ENCODE results near the gene ALDH3B1.

ALDH3B1 gene

GRCh38 chr11:68071281-68072048, 61.3 kb downstream of the ALDH3B1 start (continued):
- TF ChIP-seq POU6F1 (CRISPR knock-in tag; IDR thresholded peaks at IDR 0.05; ENCODE audit: borderline replicate concordance, low read depth) (no peak), ZNF70 (CRISPR knock-in tag; IDR thresholded peaks at IDR 0.05) (no peak), BACH2 (CRISPR knock-in tag; IDR thresholded peaks at IDR 0.05; ENCODE audit: borderline replicate concordance) (no peak), SNAI2 (CRISPR knock-in tag; IDR thresholded peaks at IDR 0.05) (no peak), PPARA (CRISPR knock-in tag; IDR thresholded peaks at IDR 0.05; ENCODE audit: borderline replicate concordance) (no peak), ZNF565 (CRISPR knock-in tag; conservative IDR thresholded peaks at IDR 0.05; ENCODE audit: low read depth) (no peak), GLIS3 (CRISPR knock-in tag; IDR thresholded peaks at IDR 0.05) (no peak)

- no peak for ATAC-seq
- TF ChIP-seq ZNF70 (CRISPR knock-in tag; IDR thresholded peaks at IDR 0.05), result no peak
- no peak for TF ChIP-seq ZNF8 (CRISPR knock-in tag; IDR thresholded peaks at IDR 0.05)
- TF ChIP-seq, protein P1, sequence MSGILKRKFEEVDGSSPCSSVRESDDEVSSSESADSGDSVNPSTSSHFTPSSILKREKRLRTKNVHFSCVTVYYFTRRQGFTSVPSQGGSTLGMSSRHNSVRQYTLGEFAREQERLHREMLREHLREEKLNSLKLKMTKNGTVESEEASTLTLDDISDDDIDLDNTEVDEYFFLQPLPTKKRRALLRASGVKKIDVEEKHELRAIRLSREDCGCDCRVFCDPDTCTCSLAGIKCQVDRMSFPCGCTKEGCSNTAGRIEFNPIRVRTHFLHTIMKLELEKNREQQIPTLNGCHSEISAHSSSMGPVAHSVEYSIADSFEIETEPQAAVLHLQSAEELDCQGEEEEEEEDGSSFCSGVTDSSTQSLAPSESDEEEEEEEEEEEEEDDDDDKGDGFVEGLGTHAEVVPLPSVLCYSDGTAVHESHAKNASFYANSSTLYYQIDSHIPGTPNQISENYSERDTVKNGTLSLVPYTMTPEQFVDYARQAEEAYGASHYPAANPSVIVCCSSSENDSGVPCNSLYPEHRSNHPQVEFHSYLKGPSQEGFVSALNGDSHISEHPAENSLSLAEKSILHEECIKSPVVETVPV (CRISPR knock-in tag; IDR thresholded peaks at IDR 0.05), result no peak
- TF ChIP-seq TCF4 (CRISPR knock-in tag; IDR thresholded peaks at IDR 0.05; ENCODE audit: borderline replicate concordance), result no peak
- no peak for TF ChIP-seq TSHZ2 (CRISPR knock-in tag; IDR thresholded peaks at IDR 0.05)
- no peak for TF ChIP-seq ZFP3 (CRISPR knock-in tag; IDR thresholded peaks at IDR 0.05)
- TF ChIP-seq BACH2 (CRISPR knock-in tag; IDR thresholded peaks at IDR 0.05; ENCODE audit: borderline replicate concordance), result no peak
- no peak for TF ChIP-seq OSR1 (CRISPR knock-in tag; IDR thresholded peaks at IDR 0.05)
- no peak for TF ChIP-seq ESRRG (CRISPR knock-in tag; IDR thresholded peaks at IDR 0.05)
- TF ChIP-seq POU6F1 (CRISPR knock-in tag; IDR thresholded peaks at IDR 0.05; ENCODE audit: borderline replicate concordance, low read depth), result no peak
- TF ChIP-seq ZNF565 (CRISPR knock-in tag; conservative IDR thresholded peaks at IDR 0.05; ENCODE audit: low read depth), result no peak
- TF ChIP-seq PATZ1 (CRISPR knock-in tag; IDR thresholded peaks at IDR 0.05; ENCODE audit: borderline replicate concordance), result no peak
- TF ChIP-seq ZFP30 (CRISPR knock-in tag; IDR thresholded peaks at IDR 0.05), result no peak
- no peak for TF ChIP-seq CREB5 (CRISPR knock-in tag; IDR thresholded peaks at IDR 0.05; ENCODE audit: low read depth)
- TF ChIP-seq CSDC2 (CRISPR knock-in tag; IDR thresholded peaks at IDR 0.05), result no peak
- TF ChIP-seq SNAI2 (CRISPR knock-in tag; IDR thresholded peaks at IDR 0.05), result no peak
- TF ChIP-seq PPARA (CRISPR knock-in tag; IDR thresholded peaks at IDR 0.05; ENCODE audit: borderline replicate concordance), result no peak
Measured at GRCh38 chr11:68074584-68075352, 64.6 kb downstream of the ALDH3B1 start.
